OCI-LY3 (cell line): ENCODE measurements around the gene MCC.

Experiments used
- H2AFZ ChIP-seq: fragments of 200-600, 300-600 bp; shearing (Covaris generic); 2 replicates; pipeline ENCODE4 v1.6.0; 2014; ENCODE audit warnings: antibody characterized with exemption, low read depth, low read length
- H3K27ac ChIP-seq: fragments of 200-600, 300-600 bp; sonication (generic); 2 replicates; pipeline ENCODE4 v1.5.1; 2014; ENCODE audit warnings: mild to moderate bottlenecking, low read length, moderate library complexity, mixed read lengths
- H3K27me3 ChIP-seq: fragments of 200-600, 300-600 bp; sonication (generic); 2 replicates; pipeline ENCODE4 v1.6.1; 2014; ENCODE audit warnings: low read depth, low read length, mixed read lengths
- H3K36me3 ChIP-seq: fragments of 200-600, 300-600 bp; sonication (generic); replicated peaks from 2 replicates; pipeline ENCODE3; 2014; ENCODE audit warnings: low read depth, low read length, mixed read lengths
- H3K4me1 ChIP-seq: fragments of 300-600, 200-600 bp; sonication (generic); 2 replicates; pipeline ENCODE4 v1.6.1; 2014; ENCODE audit warnings: low read length, mixed read lengths
- H3K4me2 ChIP-seq: fragments of 200-600, 300-600 bp; sonication (generic); 2 replicates; pipeline ENCODE4 v1.6.1; 2014; ENCODE audit warnings: low read length, mixed read lengths
- H3K4me3 ChIP-seq: fragments of 300-600, 200-600 bp; sonication (generic); 2 replicates; pipeline ENCODE4 v1.5.1; 2014; ENCODE audit warnings: antibody characterized with exemption, mild to moderate bottlenecking, low read length, moderate library complexity
- H3K79me2 ChIP-seq: fragments of 300-600, 200-600 bp; shearing (Covaris generic); 2 replicates; pipeline ENCODE4 v1.6.1; 2014; ENCODE audit warnings: mild to moderate bottlenecking, low read length, mixed read lengths
- H3K9ac ChIP-seq: fragments of 300-600, 200-600 bp; shearing (Covaris generic); 2 replicates; pipeline ENCODE4 v1.6.0; 2014; ENCODE audit warnings: mild to moderate bottlenecking, low read length, moderate library complexity
- H3K9me3 ChIP-seq: fragments of 200-600, 300-600 bp; shearing (Covaris generic); 2 replicates; pipeline ENCODE4 v1.6.1; 2014; ENCODE audit warnings: low read length, mixed read lengths; ENCODE audit not compliant: insufficient read depth
- H4K20me1 ChIP-seq: fragments of 200-600, 300-600 bp; sonication (generic); 2 replicates; pipeline ENCODE4 v1.6.1; 2016; ENCODE audit warnings: low read length, mixed read lengths; ENCODE audit not compliant: insufficient read depth
- CTCF ChIP-seq: fragments of 200-600, 300-600 bp; sonication (generic); IDR thresholded peaks from 2 replicates; pipeline ENCODE4 v1.5.1; 2014; ENCODE audit warnings: antibody characterized with exemption, low read length, low read depth
- EZH2phosphoT487 ChIP-seq: fragments of 200-600 bp; shearing (Covaris generic); IDR thresholded peaks from 2 replicates; pipeline ENCODE4 v1.6.1; 2018; ENCODE audit warnings: antibody characterized with exemption, mixed run types, low read depth

MCC gene

DNA sequence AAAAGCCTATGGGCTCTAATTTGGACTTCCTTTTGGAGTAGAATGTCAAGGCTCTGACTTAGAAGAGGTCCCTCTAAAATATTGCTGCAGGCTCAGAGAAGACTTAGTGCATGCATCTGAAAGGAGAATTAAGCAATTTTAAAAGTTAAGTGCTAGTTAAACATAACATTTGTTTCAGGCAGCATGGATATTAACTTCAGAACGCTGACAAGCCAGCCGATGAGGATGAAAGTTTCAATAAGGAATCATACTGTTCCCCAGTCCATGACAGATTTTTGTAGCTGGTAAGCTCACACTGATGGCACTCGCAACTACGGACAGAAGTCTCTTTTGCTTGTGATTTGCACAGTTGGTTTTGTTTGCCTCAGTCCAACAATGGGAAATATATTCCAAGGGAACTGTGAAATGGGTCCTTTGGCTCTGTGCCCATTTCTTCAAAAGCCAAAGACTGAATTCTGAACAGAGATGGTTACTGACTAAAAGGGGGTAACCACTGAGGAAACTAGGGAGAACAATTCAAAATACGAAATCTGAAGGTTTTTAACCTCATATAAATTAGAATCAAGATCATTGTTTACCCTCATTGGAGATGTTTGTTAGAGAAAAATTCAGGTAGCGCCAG is 464.1 kb downstream of the MCC start:
- H3K27me3 ChIP-seq, result no peaks in the 10 kb centered on the region

DNA sequence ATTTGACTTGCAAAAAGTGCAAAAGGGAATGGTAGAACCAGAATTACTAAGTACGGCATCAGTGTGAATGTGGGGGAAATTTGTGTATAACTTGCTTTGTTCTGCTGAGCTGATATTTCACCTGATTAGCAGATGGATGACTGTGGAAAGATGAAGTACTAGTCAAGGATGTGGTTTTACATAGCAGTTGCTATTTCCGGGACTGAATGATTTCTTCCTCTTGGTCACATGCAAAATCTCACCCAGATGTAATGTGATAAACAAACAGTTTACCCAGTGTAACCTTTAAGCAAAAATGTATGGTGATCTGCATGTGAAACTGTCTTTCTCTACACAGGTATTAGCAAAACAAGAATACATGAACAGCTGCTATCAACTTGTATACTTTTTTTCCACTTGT is 465.6 kb downstream of the MCC start:
- Histone ChIP-seq H3K36me3 (peaks cover 16% of the 10 kb centered on the region), H3K4me3 (no peak overlapping the region), H3K4me2 (no peak overlapping the region), H3K9me3 (no peaks in the 10 kb centered on the region), H3K27ac (no peak overlapping the region), H2AFZ (no peak overlapping the region), H4K20me1 (peaks cover 11% of the 10 kb centered on the region; the same call in 1 of the 2 replicates), H3K79me2 (no peaks in the 10 kb centered on the region), H3K9ac (no peak overlapping the region), H3K4me1 (no peaks in the 10 kb centered on the region), H3K27me3 (no peaks in the 10 kb centered on the region)
- no peak for TF ChIP-seq EZH2phosphoT487
- TF ChIP-seq CTCF, result no peak

More for the DNA sequence above, 464.1 kb downstream of the MCC start:
- Histone ChIP-seq H3K36me3 (peaks cover 16% of the 10 kb centered on the region), H3K27ac (no peak overlapping the region), H3K4me3 (no peak overlapping the region), H3K9me3 (no peaks in the 10 kb centered on the region), H3K79me2 (no peaks in the 10 kb centered on the region), H3K4me2 (no peak overlapping the region), H4K20me1 (peaks cover 3% of the 10 kb centered on the region; the same call in 1 of the 2 replicates), H2AFZ (no peak overlapping the region), H3K4me1 (no peaks in the 10 kb centered on the region), H3K9ac (no peak overlapping the region)
- no peak for TF ChIP-seq CTCF
- no peak for TF ChIP-seq EZH2phosphoT487

DNA sequence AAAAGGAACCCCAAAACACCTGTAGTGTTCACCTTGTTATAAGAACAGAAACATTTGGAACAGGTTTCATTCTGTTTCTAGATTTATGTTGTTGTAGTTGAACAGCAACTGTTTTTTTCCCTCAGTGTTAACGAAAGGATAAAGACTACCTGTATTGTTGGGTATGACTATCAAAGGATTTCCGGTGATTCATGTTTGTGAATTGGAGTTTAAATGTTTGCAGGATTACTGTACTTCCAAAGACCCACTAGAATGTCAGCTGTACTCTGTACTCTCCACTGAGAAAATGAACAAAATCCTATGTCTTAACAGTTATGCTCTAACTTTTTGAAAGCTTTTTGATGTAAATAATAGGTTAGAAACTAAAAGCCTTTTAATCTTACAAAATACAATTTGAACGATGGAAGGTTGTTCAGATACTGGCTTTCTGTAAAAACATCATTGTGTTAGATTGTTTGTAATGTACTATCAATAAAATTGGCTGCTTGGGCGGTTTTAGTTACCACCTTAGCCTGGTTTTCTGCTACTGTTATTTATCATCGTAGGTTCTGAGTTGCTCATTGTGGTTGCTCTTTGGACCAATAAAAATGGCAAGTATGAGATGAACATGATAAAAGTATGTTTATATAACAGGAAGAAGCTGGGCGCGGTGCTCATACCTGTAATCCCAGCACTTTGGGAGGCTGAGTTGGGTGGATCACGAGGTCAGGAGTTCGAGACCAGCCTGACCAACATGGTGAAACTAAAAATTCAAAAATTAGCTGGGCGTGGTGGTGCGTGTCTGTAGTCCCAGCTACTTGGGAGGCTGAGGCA is 467.6 kb downstream of the MCC start:
- Histone ChIP-seq H3K27ac (no peak overlapping the region), H3K9ac (no peak overlapping the region), H3K4me3 (no peak overlapping the region), H3K9me3 (no peaks in the 10 kb centered on the region), H3K36me3 (peaks cover 16% of the 10 kb centered on the region), H3K4me2 (no peak overlapping the region), H2AFZ (no peak overlapping the region), H4K20me1 (peaks cover 11% of the 10 kb centered on the region; the same call in 1 of the 2 replicates), H3K4me1 (no peaks in the 10 kb centered on the region), H3K79me2 (no peaks in the 10 kb centered on the region), H3K27me3 (no peaks in the 10 kb centered on the region)
- TF ChIP-seq CTCF (no peak), EZH2phosphoT487 (no peak)

- no peak overlapping the region for H3K27ac ChIP-seq
- no peak overlapping the region for H3K4me2 ChIP-seq
- no peaks in the 10 kb centered on the region for H3K79me2 ChIP-seq
- H3K36me3 ChIP-seq, result peaks cover 26% of the 10 kb centered on the region
- no peak overlapping the region for H3K9ac ChIP-seq
- no peaks in the 10 kb centered on the region for H3K9me3 ChIP-seq
- H3K4me1 ChIP-seq, result no peaks in the 10 kb centered on the region
- no peaks in the 10 kb centered on the region for H3K27me3 ChIP-seq
- no peak for TF ChIP-seq EZH2phosphoT487
- TF ChIP-seq CTCF, result no peak
- no peak overlapping the region for H3K4me3 ChIP-seq
- peaks cover 11% of the 10 kb centered on the region; the same call in 1 of the 2 replicates for H4K20me1 ChIP-seq
- no peak overlapping the region for H2AFZ ChIP-seq
Measured at GRCh38 chr5:113017881-113018635, 470.2 kb downstream of the MCC start.
